Measurements from ENCODE around the gene USP25.

Gene USP25

DNA sequence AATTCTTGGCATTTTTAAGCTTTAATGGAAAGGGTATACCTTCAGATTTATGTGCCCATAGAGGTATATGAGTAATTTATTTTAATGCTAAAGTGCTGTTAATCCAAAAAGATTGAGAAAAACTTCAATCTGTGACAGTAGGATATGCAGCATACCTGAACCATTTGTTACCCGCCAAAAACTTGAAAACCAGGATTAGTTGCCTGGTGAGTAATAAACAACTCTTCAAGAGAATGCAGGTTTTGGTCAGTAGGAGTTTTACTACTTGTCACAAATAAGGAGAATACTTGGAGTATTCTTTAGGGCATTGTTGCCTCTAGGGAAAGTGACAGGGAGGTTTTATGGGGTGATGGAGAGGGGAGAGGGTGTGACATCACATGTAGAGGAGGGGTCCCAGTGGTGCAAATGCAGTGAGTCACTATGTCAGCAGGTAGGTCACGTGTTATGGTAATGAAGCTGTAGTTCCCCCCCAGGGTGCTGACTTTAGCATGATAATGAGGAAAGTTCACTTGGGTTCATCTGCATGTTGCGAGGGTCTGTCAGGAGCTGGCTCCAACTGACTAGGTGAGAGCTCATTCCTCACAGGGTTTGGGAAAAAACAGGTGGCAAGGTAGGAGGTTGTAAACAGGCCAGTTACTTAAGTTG lies 23.1 kb downstream of the USP25 start:
- TF ChIP-seq SIN3A (IDR thresholded peaks at IDR 0.05; ENCODE audit: borderline replicate concordance, insufficient read depth, low read length) (no peak), TAF1 (IDR thresholded peaks at IDR 0.05; ENCODE audit: borderline replicate concordance, insufficient read depth, low read length) (no peak), POLR2AphosphoS5 (IDR thresholded peaks at IDR 0.05; ENCODE audit: low read depth, low read length) (no peak), FOXP2 (optimal IDR thresholded peaks at IDR 0.05; ENCODE audit: borderline replicate concordance, extremely low read depth, extremely low read length, insufficient read depth) (no peak)
- TF ChIP-seq, protein P1, sequence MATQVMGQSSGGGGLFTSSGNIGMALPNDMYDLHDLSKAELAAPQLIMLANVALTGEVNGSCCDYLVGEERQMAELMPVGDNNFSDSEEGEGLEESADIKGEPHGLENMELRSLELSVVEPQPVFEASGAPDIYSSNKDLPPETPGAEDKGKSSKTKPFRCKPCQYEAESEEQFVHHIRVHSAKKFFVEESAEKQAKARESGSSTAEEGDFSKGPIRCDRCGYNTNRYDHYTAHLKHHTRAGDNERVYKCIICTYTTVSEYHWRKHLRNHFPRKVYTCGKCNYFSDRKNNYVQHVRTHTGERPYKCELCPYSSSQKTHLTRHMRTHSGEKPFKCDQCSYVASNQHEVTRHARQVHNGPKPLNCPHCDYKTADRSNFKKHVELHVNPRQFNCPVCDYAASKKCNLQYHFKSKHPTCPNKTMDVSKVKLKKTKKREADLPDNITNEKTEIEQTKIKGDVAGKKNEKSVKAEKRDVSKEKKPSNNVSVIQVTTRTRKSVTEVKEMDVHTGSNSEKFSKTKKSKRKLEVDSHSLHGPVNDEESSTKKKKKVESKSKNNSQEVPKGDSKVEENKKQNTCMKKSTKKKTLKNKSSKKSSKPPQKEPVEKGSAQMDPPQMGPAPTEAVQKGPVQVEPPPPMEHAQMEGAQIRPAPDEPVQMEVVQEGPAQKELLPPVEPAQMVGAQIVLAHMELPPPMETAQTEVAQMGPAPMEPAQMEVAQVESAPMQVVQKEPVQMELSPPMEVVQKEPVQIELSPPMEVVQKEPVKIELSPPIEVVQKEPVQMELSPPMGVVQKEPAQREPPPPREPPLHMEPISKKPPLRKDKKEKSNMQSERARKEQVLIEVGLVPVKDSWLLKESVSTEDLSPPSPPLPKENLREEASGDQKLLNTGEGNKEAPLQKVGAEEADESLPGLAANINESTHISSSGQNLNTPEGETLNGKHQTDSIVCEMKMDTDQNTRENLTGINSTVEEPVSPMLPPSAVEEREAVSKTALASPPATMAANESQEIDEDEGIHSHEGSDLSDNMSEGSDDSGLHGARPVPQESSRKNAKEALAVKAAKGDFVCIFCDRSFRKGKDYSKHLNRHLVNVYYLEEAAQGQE (IDR thresholded peaks at IDR 0.05; ENCODE audit: insufficient read depth in 1 of 2, low read depth in 2 of 2, low read length in 2 of 2) = no peak

DNA sequence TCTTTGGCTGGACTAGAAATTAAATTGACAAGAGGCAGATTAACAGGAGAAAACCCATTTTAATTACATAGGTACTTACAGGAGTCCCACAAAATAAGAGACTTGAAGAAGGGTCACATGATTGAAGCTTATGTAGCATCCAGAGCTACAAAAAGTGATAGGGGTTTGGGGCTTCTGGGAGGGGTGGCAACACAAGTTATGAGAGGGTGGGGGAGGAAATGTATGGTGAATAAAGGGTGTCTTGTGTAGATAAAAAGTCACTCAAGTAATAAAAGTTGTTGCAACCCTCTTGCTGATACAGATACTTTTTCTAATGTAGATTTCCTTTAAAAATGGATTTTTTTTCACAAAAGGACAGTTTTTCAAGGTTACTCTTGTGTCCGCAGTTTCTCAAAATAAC lies 24.0 kb downstream of the USP25 start:
- TF ChIP-seq SIN3A (IDR thresholded peaks at IDR 0.05; ENCODE audit: borderline replicate concordance, insufficient read depth, low read length) (no peak), TAF1 (IDR thresholded peaks at IDR 0.05; ENCODE audit: borderline replicate concordance, insufficient read depth, low read length) (no peak), POLR2AphosphoS5 (IDR thresholded peaks at IDR 0.05; ENCODE audit: low read depth, low read length) (no peak), FOXP2 (optimal IDR thresholded peaks at IDR 0.05; ENCODE audit: borderline replicate concordance, extremely low read depth, extremely low read length, insufficient read depth) (no peak)
- TF ChIP-seq, protein P1 (IDR thresholded peaks at IDR 0.05; ENCODE audit: insufficient read depth in 1 of 2, low read depth in 2 of 2, low read length in 2 of 2) = no peak

- no peak for TF ChIP-seq FOXP2 (optimal IDR thresholded peaks at IDR 0.05; ENCODE audit: borderline replicate concordance, extremely low read depth, extremely low read length, insufficient read depth)
- TF ChIP-seq, protein P1 (IDR thresholded peaks at IDR 0.05; ENCODE audit: insufficient read depth in 1 of 2, low read depth in 2 of 2, low read length in 2 of 2) = no peak
- no peak for TF ChIP-seq POLR2AphosphoS5 (IDR thresholded peaks at IDR 0.05; ENCODE audit: low read depth, low read length)
- TF ChIP-seq SIN3A (IDR thresholded peaks at IDR 0.05; ENCODE audit: borderline replicate concordance, insufficient read depth, low read length) = no peak
- no peak for TF ChIP-seq TAF1 (IDR thresholded peaks at IDR 0.05; ENCODE audit: borderline replicate concordance, insufficient read depth, low read length)
Measured at GRCh38 chr21:15754640-15755039, 24.9 kb downstream of the USP25 start.

DNA sequence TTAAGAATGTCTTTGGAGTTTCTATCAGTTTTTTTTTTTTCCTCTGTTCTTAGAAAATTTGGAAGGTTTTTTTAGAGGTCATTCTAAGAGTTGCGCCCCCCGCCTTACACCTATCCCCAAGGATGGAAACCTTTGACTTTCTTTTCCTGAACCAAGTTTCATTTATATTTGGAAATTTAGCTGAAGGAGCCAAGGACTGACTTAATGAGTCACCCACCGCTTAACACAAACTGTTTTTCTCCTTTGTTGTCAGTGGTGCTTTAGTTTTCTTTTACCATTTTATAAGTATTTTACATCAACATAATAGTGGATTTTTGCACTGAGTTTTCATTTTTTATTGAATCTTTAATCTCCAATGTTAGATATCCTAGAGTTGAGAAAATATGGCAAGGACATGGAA lies 25.3 kb downstream of the USP25 start:
- TF ChIP-seq, protein P1 (IDR thresholded peaks at IDR 0.05; ENCODE audit: insufficient read depth in 1 of 2, low read depth in 2 of 2, low read length in 2 of 2) = no peak
- no peak for TF ChIP-seq FOXP2 (optimal IDR thresholded peaks at IDR 0.05; ENCODE audit: borderline replicate concordance, extremely low read depth, extremely low read length, insufficient read depth)

DNA sequence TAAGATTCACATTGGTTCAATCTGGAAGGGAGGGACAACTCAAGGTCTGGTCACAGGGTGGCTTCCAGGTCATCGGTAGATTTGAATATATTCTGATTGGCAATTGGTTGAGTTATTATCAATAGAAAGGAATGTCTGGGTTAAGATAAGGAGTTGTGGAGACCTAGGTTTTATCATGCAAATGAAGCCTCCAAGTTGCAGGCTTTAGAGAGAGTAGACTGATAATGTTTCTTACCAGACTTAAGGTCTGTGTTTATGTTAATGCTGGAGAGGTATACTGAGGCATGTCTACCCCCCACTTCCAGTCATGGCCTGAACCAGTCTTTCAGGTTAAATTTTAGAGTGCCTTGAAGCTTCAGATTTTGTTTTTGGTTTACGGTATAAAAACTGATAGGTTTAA lies 29.7 kb downstream of the USP25 start:
- TF ChIP-seq TAF1 (IDR thresholded peaks at IDR 0.05; ENCODE audit: borderline replicate concordance, insufficient read depth, low read length) (no peak), FOXP2 (optimal IDR thresholded peaks at IDR 0.05; ENCODE audit: borderline replicate concordance, extremely low read depth, extremely low read length, insufficient read depth) (no peak), SIN3A (IDR thresholded peaks at IDR 0.05; ENCODE audit: borderline replicate concordance, insufficient read depth, low read length) (no peak), POLR2AphosphoS5 (IDR thresholded peaks at IDR 0.05; ENCODE audit: low read depth, low read length) (no peak)
- TF ChIP-seq, protein P1 (IDR thresholded peaks at IDR 0.05; ENCODE audit: insufficient read depth in 1 of 2, low read depth in 2 of 2, low read length in 2 of 2) = no peak

All from PFSK-1 (cell line).